ENCODE measurements around the gene CHRDL1.

CHRDL1 gene

DNA sequence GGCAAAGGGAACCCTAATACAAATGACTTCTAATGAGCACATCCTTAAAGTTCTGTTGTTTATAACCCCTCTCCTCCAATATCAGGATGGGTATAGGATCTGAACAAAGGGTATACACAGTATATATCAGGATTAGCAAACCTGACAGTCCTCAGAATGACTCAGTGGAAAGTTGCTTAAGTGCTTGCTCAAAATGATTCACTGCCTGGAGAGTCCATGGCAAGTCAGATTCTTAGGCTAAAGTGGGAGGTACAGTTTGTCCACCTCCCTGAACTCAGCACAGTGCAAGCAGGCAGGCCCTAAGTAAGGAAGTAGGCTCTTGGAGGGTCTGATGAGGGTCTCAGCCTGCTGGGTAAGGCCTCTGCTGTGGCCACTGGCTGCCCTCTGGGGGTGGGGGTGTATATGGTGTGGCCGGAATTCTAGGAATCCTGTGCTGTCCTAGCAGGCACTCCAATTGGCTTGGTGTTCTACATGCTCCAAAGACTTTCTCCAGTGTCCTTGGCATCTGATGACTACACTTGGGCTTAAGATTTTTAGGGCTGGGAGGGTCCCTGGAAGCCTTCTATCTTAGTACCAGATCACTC is 54.3 kb downstream of the CHRDL1 start:
- no peaks in the 10 kb centered on the region for H3K9me3 ChIP-seq (ENCODE audit: control insufficient read depth, insufficient read depth, low read length)
- no peaks in the 10 kb centered on the region for H3K4me1 ChIP-seq (ENCODE audit: control insufficient read depth, insufficient read depth, low read length)
- no peak overlapping the region for H3K9ac ChIP-seq (ENCODE audit: low read depth, low read length)
- H3K27me3 ChIP-seq (ENCODE audit: control insufficient read depth, insufficient read depth, low read length): no peaks in the 10 kb centered on the region
- H3K4me3 ChIP-seq (ENCODE audit: low read depth, low read length): no peak overlapping the region
- no peaks in the 10 kb centered on the region for H3K36me3 ChIP-seq (ENCODE audit: control insufficient read depth, insufficient read depth, low read length)

GRCh38 chrX:110734894-110735541 is 60.6 kb downstream of the CHRDL1 start:
- H3K4me1 ChIP-seq (ENCODE audit: control insufficient read depth, insufficient read depth, low read length): peaks cover 9% of the 10 kb centered on the region

DNA sequence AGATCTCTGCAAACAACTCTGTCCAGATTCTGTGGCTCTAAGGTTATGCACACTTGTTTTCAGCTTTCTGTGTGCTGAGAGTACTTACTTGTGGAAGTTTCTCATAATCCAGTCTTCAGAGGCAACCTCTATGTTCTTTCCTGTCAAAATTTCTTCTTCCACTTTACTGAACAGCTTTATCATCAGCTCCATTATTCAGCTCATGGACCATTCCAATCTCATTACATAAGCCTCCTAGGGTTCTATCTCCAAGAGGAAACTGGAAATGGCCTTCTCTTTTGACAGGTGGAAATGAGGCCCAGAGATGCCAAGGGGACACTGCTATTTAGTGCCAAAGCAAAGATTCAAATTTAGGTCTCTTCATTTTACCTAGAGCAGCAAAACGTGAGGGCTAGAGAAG is 61.3 kb downstream of the CHRDL1 start:
- no peak overlapping the region for H3K4me3 ChIP-seq (ENCODE audit: low read depth, low read length)
- no peaks in the 10 kb centered on the region for H3K9me3 ChIP-seq (ENCODE audit: control insufficient read depth, insufficient read depth, low read length)
- peaks cover 9% of the 10 kb centered on the region for H3K4me1 ChIP-seq (ENCODE audit: control insufficient read depth, insufficient read depth, low read length)
- H3K36me3 ChIP-seq (ENCODE audit: control insufficient read depth, insufficient read depth, low read length): no peaks in the 10 kb centered on the region
- H3K9ac ChIP-seq (ENCODE audit: low read depth, low read length): no peak overlapping the region
- no peaks in the 10 kb centered on the region for H3K27me3 ChIP-seq (ENCODE audit: control insufficient read depth, insufficient read depth, low read length)

More at GRCh38 chrX:110734894-110735541, 60.6 kb downstream of the CHRDL1 start:
- H3K4me3 ChIP-seq (ENCODE audit: low read depth, low read length): no peak overlapping the region
- H3K36me3 ChIP-seq (ENCODE audit: control insufficient read depth, insufficient read depth, low read length): no peaks in the 10 kb centered on the region
- no peak overlapping the region for H3K9ac ChIP-seq (ENCODE audit: low read depth, low read length)
- H3K9me3 ChIP-seq (ENCODE audit: control insufficient read depth, insufficient read depth, low read length): no peaks in the 10 kb centered on the region
- no peaks in the 10 kb centered on the region for H3K27me3 ChIP-seq (ENCODE audit: control insufficient read depth, insufficient read depth, low read length)

DNA sequence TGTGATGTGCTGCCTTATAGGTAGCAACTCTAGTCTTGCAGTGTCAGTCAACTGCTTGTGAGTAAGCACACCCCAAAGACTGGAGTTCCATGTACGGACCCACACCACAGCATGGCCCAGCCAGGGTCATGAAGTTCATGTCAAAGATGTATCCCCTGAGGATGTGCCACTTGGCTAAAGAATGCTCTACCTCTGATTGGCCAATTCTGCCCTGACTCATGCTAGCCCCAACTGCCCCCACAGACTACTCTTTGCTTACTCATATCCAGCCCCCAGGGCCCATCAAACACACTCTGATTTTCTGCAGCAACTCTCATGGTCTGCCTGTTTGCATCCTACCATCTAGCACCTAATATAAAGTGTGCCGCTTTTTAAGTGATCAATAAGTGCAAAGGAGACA is 62.5 kb downstream of the CHRDL1 start:
- H3K9me3 ChIP-seq (ENCODE audit: control insufficient read depth, insufficient read depth, low read length): no peaks in the 10 kb centered on the region
- no peaks in the 10 kb centered on the region for H3K27me3 ChIP-seq (ENCODE audit: control insufficient read depth, insufficient read depth, low read length)
- H3K9ac ChIP-seq (ENCODE audit: low read depth, low read length): no peak overlapping the region
- no peaks in the 10 kb centered on the region for H3K36me3 ChIP-seq (ENCODE audit: control insufficient read depth, insufficient read depth, low read length)
- H3K4me1 ChIP-seq (ENCODE audit: control insufficient read depth, insufficient read depth, low read length): peaks cover 9% of the 10 kb centered on the region
- no peak overlapping the region for H3K4me3 ChIP-seq (ENCODE audit: low read depth, low read length)

DNA sequence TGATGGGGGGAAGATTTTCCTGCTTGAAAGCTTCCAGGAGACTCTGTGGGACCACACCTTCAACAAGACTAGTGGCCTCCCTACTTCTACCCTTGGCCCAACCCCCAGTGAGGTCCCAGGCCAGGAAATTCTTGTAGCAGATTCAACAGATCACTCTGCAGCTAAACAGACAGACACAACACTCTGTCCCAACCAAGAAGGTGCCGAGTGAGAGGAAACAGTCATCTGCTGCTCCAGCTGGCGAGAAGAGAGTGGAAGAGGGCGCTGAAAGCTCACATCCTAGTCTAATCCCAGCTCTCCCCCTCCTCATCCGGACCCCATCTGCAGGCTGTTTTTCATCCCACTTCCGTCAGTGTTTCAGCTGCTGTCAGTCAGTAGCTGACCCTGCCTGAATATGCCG is 63.4 kb downstream of the CHRDL1 start:
- H3K27me3 ChIP-seq (ENCODE audit: control insufficient read depth, insufficient read depth, low read length): no peaks in the 10 kb centered on the region
- no peaks in the 10 kb centered on the region for H3K9me3 ChIP-seq (ENCODE audit: control insufficient read depth, insufficient read depth, low read length)
- no peak overlapping the region for H3K9ac ChIP-seq (ENCODE audit: low read depth, low read length)
- H3K4me3 ChIP-seq (ENCODE audit: low read depth, low read length): no peak overlapping the region
- no peaks in the 10 kb centered on the region for H3K36me3 ChIP-seq (ENCODE audit: control insufficient read depth, insufficient read depth, low read length)
- H3K4me1 ChIP-seq (ENCODE audit: control insufficient read depth, insufficient read depth, low read length): peaks cover 9% of the 10 kb centered on the region

- Histone ChIP-seq H3K27me3 (ENCODE audit: control insufficient read depth, insufficient read depth, low read length) (no peaks in the 10 kb centered on the region), H3K36me3 (ENCODE audit: control insufficient read depth, insufficient read depth, low read length) (no peaks in the 10 kb centered on the region), H3K9ac (ENCODE audit: low read depth, low read length) (no peak overlapping the region), H3K4me1 (ENCODE audit: control insufficient read depth, insufficient read depth, low read length) (no peaks in the 10 kb centered on the region), H3K9me3 (ENCODE audit: control insufficient read depth, insufficient read depth, low read length) (no peaks in the 10 kb centered on the region), H3K4me3 (ENCODE audit: low read depth, low read length) (no peak overlapping the region)
These were observed 71.8 kb downstream of the CHRDL1 start for GRCh38 chrX:110723844-110724243.

DNA sequence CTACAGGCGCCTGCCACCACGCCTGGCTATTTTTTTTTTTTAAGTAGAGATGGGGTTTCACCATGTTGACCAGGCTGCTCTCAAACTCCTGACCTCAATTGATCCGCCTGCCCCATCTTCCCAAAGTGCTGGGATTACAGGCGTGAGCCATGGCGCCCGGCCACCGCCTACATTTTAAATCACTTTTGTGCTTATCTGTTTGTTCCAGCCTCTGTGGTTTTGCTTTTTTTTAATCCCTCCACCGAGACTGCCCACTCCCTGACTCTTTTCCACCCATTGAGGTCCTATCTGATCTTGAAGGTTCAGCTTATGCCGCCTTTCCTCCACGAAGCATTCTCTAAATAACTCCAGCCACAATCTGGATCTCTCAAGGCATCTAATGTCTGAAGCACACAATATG is 73.5 kb downstream of the CHRDL1 start:
- no peaks in the 10 kb centered on the region for H3K36me3 ChIP-seq (ENCODE audit: control insufficient read depth, insufficient read depth, low read length)
- no peak overlapping the region for H3K9ac ChIP-seq (ENCODE audit: low read depth, low read length)
- no peak overlapping the region for H3K4me3 ChIP-seq (ENCODE audit: low read depth, low read length)
- no peaks in the 10 kb centered on the region for H3K9me3 ChIP-seq (ENCODE audit: control insufficient read depth, insufficient read depth, low read length)
- no peaks in the 10 kb centered on the region for H3K4me1 ChIP-seq (ENCODE audit: control insufficient read depth, insufficient read depth, low read length)
- no peaks in the 10 kb centered on the region for H3K27me3 ChIP-seq (ENCODE audit: control insufficient read depth, insufficient read depth, low read length)

- no peaks in the 10 kb centered on the region for H3K9me3 ChIP-seq (ENCODE audit: control insufficient read depth, insufficient read depth, low read length)
- no peaks in the 10 kb centered on the region for H3K27me3 ChIP-seq (ENCODE audit: control insufficient read depth, insufficient read depth, low read length)
- H3K36me3 ChIP-seq (ENCODE audit: control insufficient read depth, insufficient read depth, low read length): no peaks in the 10 kb centered on the region
- no peak overlapping the region for H3K9ac ChIP-seq (ENCODE audit: low read depth, low read length)
- H3K4me1 ChIP-seq (ENCODE audit: control insufficient read depth, insufficient read depth, low read length): no peaks in the 10 kb centered on the region
- no peak overlapping the region for H3K4me3 ChIP-seq (ENCODE audit: low read depth, low read length)
These were observed 82.0 kb downstream of the CHRDL1 start for GRCh38 chrX:110713666-110714065.

GRCh38 chrX:110706446-110706845 is 89.2 kb downstream of the CHRDL1 start:
- no peak overlapping the region for H3K9ac ChIP-seq (ENCODE audit: low read depth, low read length)
- no peak overlapping the region for H3K4me3 ChIP-seq (ENCODE audit: low read depth, low read length)
- H3K36me3 ChIP-seq (ENCODE audit: control insufficient read depth, insufficient read depth, low read length): no peaks in the 10 kb centered on the region
- no peaks in the 10 kb centered on the region for H3K27me3 ChIP-seq (ENCODE audit: control insufficient read depth, insufficient read depth, low read length)
- H3K9me3 ChIP-seq (ENCODE audit: control insufficient read depth, insufficient read depth, low read length): no peaks in the 10 kb centered on the region
- H3K4me1 ChIP-seq (ENCODE audit: control insufficient read depth, insufficient read depth, low read length): no peaks in the 10 kb centered on the region

- Histone ChIP-seq H3K27me3 (ENCODE audit: control insufficient read depth, insufficient read depth, low read length) (no peaks in the 10 kb centered on the region), H3K36me3 (ENCODE audit: control insufficient read depth, insufficient read depth, low read length) (no peaks in the 10 kb centered on the region), H3K4me3 (ENCODE audit: low read depth, low read length) (no peak overlapping the region), H3K4me1 (ENCODE audit: control insufficient read depth, insufficient read depth, low read length) (no peaks in the 10 kb centered on the region), H3K9ac (ENCODE audit: low read depth, low read length) (no peak overlapping the region), H3K9me3 (ENCODE audit: control insufficient read depth, insufficient read depth, low read length) (no peaks in the 10 kb centered on the region)
These were observed 92.0 kb downstream of the CHRDL1 start for GRCh38 chrX:110703641-110704040.

GRCh38 chrX:110699109-110699508 is 96.5 kb downstream of the CHRDL1 start:
- no peaks in the 10 kb centered on the region for H3K27me3 ChIP-seq (ENCODE audit: control insufficient read depth, insufficient read depth, low read length)
- H3K9me3 ChIP-seq (ENCODE audit: control insufficient read depth, insufficient read depth, low read length): no peaks in the 10 kb centered on the region
- no peaks in the 10 kb centered on the region for H3K36me3 ChIP-seq (ENCODE audit: control insufficient read depth, insufficient read depth, low read length)
- no peak overlapping the region for H3K4me3 ChIP-seq (ENCODE audit: low read depth, low read length)
- no peaks in the 10 kb centered on the region for H3K4me1 ChIP-seq (ENCODE audit: control insufficient read depth, insufficient read depth, low read length)
- no peak overlapping the region for H3K9ac ChIP-seq (ENCODE audit: low read depth, low read length)

DNA sequence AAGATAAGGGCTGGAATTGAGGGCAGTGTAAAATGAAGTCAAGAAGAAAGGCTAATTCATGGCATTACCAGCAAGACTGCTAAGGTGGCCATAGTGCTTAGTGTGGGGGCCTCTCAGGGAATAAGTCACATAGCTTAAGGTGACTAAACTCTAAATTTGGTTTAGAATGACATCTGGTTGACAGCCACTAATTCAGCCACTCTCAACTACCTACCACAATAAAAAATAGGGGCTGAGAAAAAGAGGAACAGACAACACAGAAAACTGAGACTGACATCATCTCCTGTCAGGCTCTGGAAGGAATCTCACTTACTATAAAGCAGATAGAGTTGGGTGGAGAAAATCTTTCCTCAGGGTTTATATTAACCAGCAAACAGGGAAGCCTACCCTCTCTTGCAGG is 96.9 kb downstream of the CHRDL1 start:
- H3K27me3 ChIP-seq (ENCODE audit: control insufficient read depth, insufficient read depth, low read length): no peaks in the 10 kb centered on the region
- H3K9me3 ChIP-seq (ENCODE audit: control insufficient read depth, insufficient read depth, low read length): no peaks in the 10 kb centered on the region
- H3K4me3 ChIP-seq (ENCODE audit: low read depth, low read length): no peak overlapping the region
- no peaks in the 10 kb centered on the region for H3K4me1 ChIP-seq (ENCODE audit: control insufficient read depth, insufficient read depth, low read length)
- H3K36me3 ChIP-seq (ENCODE audit: control insufficient read depth, insufficient read depth, low read length): no peaks in the 10 kb centered on the region
- H3K9ac ChIP-seq (ENCODE audit: low read depth, low read length): no peak overlapping the region

Measured in iPS-15b (cell line).